DND-41 (cell line): Measurements from ENCODE around the gene TNKS2.

Experiments
- EZH2 ChIP-seq: IDR thresholded peaks from 3 replicates; pipeline ENCODE4 v1.6.1; 2012; ENCODE audit warnings: borderline replicate concordance, low read depth, mild to moderate bottlenecking, moderate library complexity, low read length, inconsistent platforms; ENCODE audit not compliant: severe bottlenecking
- TF ChIP-seq, protein P1 (sequence below): IDR thresholded peaks from 2 replicates; pipeline ENCODE4 v1.5.1; 2012; ENCODE audit warnings: borderline replicate concordance, low read length, moderate library complexity, mild to moderate bottlenecking; ENCODE audit not compliant: poor library complexity, severe bottlenecking; ENCODE audit errors: extremely low read depth

GRCh38 chr10:91910467-91910866, 112.2 kb downstream of the TNKS2 start:
- TF ChIP-seq, protein P1, sequence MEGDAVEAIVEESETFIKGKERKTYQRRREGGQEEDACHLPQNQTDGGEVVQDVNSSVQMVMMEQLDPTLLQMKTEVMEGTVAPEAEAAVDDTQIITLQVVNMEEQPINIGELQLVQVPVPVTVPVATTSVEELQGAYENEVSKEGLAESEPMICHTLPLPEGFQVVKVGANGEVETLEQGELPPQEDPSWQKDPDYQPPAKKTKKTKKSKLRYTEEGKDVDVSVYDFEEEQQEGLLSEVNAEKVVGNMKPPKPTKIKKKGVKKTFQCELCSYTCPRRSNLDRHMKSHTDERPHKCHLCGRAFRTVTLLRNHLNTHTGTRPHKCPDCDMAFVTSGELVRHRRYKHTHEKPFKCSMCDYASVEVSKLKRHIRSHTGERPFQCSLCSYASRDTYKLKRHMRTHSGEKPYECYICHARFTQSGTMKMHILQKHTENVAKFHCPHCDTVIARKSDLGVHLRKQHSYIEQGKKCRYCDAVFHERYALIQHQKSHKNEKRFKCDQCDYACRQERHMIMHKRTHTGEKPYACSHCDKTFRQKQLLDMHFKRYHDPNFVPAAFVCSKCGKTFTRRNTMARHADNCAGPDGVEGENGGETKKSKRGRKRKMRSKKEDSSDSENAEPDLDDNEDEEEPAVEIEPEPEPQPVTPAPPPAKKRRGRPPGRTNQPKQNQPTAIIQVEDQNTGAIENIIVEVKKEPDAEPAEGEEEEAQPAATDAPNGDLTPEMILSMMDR = no peak
- TF ChIP-seq EZH2 = no peak
